Activated naive CD4-positive, alpha-beta T cell treated with anti-CD3 and anti-CD28 coated beads for 36 hours (primary cell): ENCODE data around the gene RAD51B. TPM values are rescaled to one million over a fixed set of nuclear protein-coding genes. Genes with fewer than 3 reads are reported as not detected.

Source experiments
- CTCF ChIA-PET: fragments of 350-600 bp; sonication (Branson Sonifier 250); formaldehyde crosslinking; loops from one replicate; lab custom pipeline; 2021; ENCODE audit warnings: antibody characterized with exemption; lab: Charles Lee
- DNase-seq: peaks from one replicate; pipeline ENCODE4 v3.0.0-alpha.2; 2020
- H3K27ac Mint-ChIP-seq: one replicate; pipeline ENCODE4 v1.8.0; 2021; ENCODE audit warnings: mild to moderate bottlenecking, mixed read lengths
- H3K27me3 Mint-ChIP-seq: one replicate; pipeline ENCODE4 v1.8.0; 2021; ENCODE audit warnings: low read depth, mixed read lengths
- H3K36me3 Mint-ChIP-seq: one replicate; pipeline ENCODE4 v1.8.0; 2021; ENCODE audit warnings: low read depth, mixed read lengths
- H3K4me1 Mint-ChIP-seq: one replicate; pipeline ENCODE4 v1.8.0; 2021; ENCODE audit warnings: low read depth, mixed read lengths
- H3K4me3 Mint-ChIP-seq: one replicate; pipeline ENCODE4 v1.8.0; 2021; ENCODE audit warnings: mild to moderate bottlenecking, moderate library complexity, mixed read lengths
- H3K9me3 Mint-ChIP-seq: one replicate; pipeline ENCODE4 v1.8.0; 2021; ENCODE audit warnings: mixed read lengths
- intact Hi-C: fragments of 100-400 bp; cut with micrococcal nuclease; formaldehyde crosslinking; loops from one replicate; pipeline ENCODE4 v1.15.1; 2023
- total RNA-seq, 2 experiments: library from RNA; stranded (reverse); gene quantifications; one replicate each; pipeline ENCODE4 v1.2.3, GENCODE V29; 2021

The RAD51B gene
- total RNA-seq, 2 experiments from 2014 or later, result 44.8 to 47.6 TPM

GRCh38 chr14:68772761-68773381 lies 953.3 kb downstream of the RAD51B start:
- CTCF ChIA-PET, result interaction anchor here (0.5 to 1.4 kb wide), 9 partner anchors 9 to 890 kb away, joined by 3 to 5 read pairs (median 4); no protein-coding TSS in a partner anchor
- H3K27ac Mint-ChIP-seq, result no peak overlapping the region
- intact Hi-C loops, result no loop called here

GRCh38 chr14:68774771-68775613 lies 955.4 kb downstream of the RAD51B start:
- CTCF ChIA-PET, result interaction anchor here (0.7 to 2.1 kb wide), 6 partner anchors 10 to 225 kb away, joined by 3 to 10 read pairs (median 6); no protein-coding TSS in a partner anchor
- no peak for DNase-seq

More at GRCh38 chr14:68772761-68773381, 953.3 kb downstream of the RAD51B start:
- no peak overlapping the region for H3K4me3 Mint-ChIP-seq
- H3K9me3 Mint-ChIP-seq, result peaks cover 12% of the 10 kb centered on the region
- H3K36me3 Mint-ChIP-seq, result peaks cover 3% of the 10 kb centered on the region
- no peak for DNase-seq
- peaks cover 60% of the 10 kb centered on the region for H3K4me1 Mint-ChIP-seq
- H3K27me3 Mint-ChIP-seq, result no peaks in the 10 kb centered on the region

GRCh38 chr14:68775614-68776126 lies 956.1 kb downstream of the RAD51B start:
- Mint-ChIP-seq H3K27me3 (no peaks in the 10 kb centered on the region), H3K4me3 (no peak overlapping the region), H3K27ac (no peak overlapping the region), H3K9me3 (peaks cover 12% of the 10 kb centered on the region), H3K4me1 (peaks cover 78% of the 10 kb centered on the region), H3K36me3 (peaks cover 3% of the 10 kb centered on the region)
- DNase-seq, result no peak
- CTCF ChIA-PET, result interaction anchor here (0.9 to 2.1 kb wide), 5 partner anchors 9 to 60 kb away, joined by 3 to 10 read pairs (median 7); no protein-coding TSS in a partner anchor
- intact Hi-C loops, result no loop called here

More at GRCh38 chr14:68774771-68775613, 955.4 kb downstream of the RAD51B start:
- intact Hi-C loops, result no loop called here
- Mint-ChIP-seq H3K27ac (no peak overlapping the region), H3K27me3 (no peaks in the 10 kb centered on the region), H3K9me3 (peaks cover 12% of the 10 kb centered on the region), H3K36me3 (peaks cover 3% of the 10 kb centered on the region), H3K4me1 (peaks cover 78% of the 10 kb centered on the region), H3K4me3 (no peak overlapping the region)

- CTCF ChIA-PET, result interaction anchor here (1.4 to 16.7 kb wide), 2 partner anchors 10 to 38 kb away, joined by 8 to 270 read pairs; no protein-coding TSS in a partner anchor
- peaks cover 81% of the 10 kb centered on the region for H3K4me1 Mint-ChIP-seq
- no peak for DNase-seq
Measured at GRCh38 chr14:68777644-68778043, 958.1 kb downstream of the RAD51B start.

More at GRCh38 chr14:68777644-68778043, 958.1 kb downstream of the RAD51B start:
- Mint-ChIP-seq H3K9me3 (peaks cover 12% of the 10 kb centered on the region), H3K36me3 (peaks cover 3% of the 10 kb centered on the region), H3K4me3 (no peak overlapping the region), H3K27ac (peak overlapping the region; percentile 15), H3K27me3 (no peaks in the 10 kb centered on the region)
- intact Hi-C loops, result no loop called here

Other genes starting within 250 kb of the RAD51B start
- 10 to 100 TPM; 11.9 to 12.4 TPM for gene PIGH, start 219.5 kb upstream of the RAD51B start, total RNA-seq
- gene ARG2, start 199.9 kb upstream of the RAD51B start, total RNA-seq, result 10 to 100 TPM; 20.3 to 20.8 TPM
- 10 to 100 TPM; 74.2 to 78.3 TPM for gene VTI1B, start 145.1 kb upstream of the RAD51B start, total RNA-seq
- 10 to 100 TPM; 58.5 to 64.3 TPM for gene RDH11, start 124.0 kb upstream of the RAD51B start, total RNA-seq
- gene RDH12, start 117.9 kb upstream of the RAD51B start, total RNA-seq, result not detected
- 10 to 100 TPM; 11.7 to 12.1 TPM for gene ZFYVE26, start 3.2 kb upstream of the RAD51B start, total RNA-seq